HG02981 (cell line): ENCODE data around the gene ATF3.

Source experiments
- ATAC-seq: cut with Tn5 transposase; IDR thresholded peaks from one replicate; pipeline ENCODE4 v1.9.1; 2021; ENCODE audit warnings: mild to moderate bottlenecking, moderate library complexity; ENCODE audit not compliant: unreplicated experiment

The ATF3 gene

DNA sequence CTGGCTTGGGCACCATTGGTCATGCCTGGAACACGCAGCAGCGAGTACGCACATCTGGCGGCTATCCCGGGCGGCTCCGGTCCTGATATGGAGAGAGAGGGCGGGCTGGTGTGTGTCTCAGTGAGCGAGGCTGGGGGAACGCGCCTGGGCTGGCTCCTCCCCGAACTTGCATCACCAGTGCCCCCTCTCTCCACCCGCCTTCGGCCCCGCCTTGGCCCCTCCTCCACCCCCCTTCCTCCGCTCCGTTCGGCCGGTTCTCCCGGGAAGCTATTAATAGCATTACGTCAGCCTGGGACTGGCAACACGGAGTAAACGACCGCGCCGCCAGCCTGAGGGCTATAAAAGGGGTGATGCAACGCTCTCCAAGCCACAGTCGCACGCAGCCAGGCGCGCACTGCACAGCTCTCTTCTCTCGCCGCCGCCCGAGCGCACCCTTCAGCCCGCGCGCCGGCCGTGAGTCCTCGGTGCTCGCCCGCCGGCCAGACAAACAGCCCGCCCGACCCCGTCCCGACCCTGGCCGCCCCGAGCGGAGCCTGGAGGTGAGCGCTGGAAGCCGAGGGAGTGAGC, at the start of gene ATF3:
Gene ATF3 (plus strand): TSS at position 370 of the 567 bp plus-strand sequence. CDS start 6,261 bp downstream, outside the sequence.
- ATAC-seq = peak; percentile 66

GRCh38 chr1:212559929-212560328, 48.6 kb upstream of the ATF3 start:
- ATAC-seq = no peak

DNA sequence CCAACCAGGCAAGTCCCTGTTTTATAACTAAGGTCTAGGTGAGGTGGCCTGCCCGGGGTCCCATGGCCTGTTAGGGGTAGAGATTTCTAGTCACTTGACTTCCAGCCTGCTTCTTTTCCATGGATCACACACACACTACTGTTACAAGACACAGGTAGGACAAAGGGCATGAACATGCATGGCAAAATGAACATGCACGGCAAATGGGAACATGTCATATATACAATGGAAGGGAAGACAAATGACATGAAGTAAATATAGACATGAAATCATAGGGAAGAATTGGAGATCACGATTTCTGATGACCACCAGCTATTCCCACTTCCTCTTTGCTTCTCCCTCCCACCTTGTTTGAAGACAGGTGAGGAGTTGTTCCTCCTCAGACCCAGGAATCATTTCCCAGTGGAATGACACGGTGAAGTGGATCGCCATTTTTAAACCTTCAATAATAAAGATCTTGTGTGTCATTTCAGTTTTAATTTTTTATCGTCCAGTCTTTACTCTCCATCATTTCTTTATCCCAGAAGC, 47.6 kb upstream of the ATF3 start:
- ATAC-seq = no peak

DNA sequence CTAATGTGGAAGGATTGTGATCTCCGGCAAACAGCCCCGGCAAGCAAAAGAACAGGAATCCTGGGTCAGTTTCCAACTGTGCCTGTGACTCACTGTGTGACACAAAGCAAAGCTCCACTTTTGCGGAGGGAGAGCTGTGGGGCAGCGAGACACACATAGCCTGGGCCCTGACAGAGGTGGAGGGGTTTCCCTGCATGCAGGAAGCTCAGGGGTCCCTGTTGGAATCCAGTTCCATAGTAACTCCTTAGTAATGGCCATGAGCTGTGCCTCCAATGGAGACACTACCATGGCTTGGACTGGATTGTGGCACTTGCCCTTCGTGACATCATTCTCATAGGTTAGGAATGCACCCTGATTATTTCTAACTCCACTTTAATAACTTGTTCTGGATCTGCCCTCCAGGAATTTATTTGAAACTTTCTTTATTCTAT, 47.0 kb upstream of the ATF3 start:
- ATAC-seq = no peak

DNA sequence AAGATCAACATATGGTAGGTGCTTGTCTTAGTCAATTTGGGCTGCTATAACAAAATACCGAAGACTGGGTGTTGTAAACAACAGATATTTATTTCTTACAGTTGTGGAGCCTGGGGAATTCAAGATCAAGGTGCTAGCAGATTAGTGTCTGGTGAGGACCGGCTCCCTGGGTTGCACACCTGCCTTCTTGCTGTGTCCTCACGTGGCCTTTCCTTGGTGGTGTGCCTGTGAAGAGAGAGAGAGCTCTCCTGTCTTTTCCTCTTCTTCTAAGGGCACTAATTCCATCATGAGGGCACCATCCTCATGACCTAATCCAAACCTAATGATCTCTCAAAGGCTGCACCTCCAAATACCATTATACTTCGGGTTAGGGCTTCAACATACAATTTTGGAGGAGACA, 45.8 kb upstream of the ATF3 start:
- no peak for ATAC-seq

- no peak for ATAC-seq
These were observed 43.5 kb upstream of the ATF3 start for GRCh38 chr1:212565079-212565478.

GRCh38 chr1:212565571-212566305, 42.8 kb upstream of the ATF3 start:
- no peak for ATAC-seq

DNA sequence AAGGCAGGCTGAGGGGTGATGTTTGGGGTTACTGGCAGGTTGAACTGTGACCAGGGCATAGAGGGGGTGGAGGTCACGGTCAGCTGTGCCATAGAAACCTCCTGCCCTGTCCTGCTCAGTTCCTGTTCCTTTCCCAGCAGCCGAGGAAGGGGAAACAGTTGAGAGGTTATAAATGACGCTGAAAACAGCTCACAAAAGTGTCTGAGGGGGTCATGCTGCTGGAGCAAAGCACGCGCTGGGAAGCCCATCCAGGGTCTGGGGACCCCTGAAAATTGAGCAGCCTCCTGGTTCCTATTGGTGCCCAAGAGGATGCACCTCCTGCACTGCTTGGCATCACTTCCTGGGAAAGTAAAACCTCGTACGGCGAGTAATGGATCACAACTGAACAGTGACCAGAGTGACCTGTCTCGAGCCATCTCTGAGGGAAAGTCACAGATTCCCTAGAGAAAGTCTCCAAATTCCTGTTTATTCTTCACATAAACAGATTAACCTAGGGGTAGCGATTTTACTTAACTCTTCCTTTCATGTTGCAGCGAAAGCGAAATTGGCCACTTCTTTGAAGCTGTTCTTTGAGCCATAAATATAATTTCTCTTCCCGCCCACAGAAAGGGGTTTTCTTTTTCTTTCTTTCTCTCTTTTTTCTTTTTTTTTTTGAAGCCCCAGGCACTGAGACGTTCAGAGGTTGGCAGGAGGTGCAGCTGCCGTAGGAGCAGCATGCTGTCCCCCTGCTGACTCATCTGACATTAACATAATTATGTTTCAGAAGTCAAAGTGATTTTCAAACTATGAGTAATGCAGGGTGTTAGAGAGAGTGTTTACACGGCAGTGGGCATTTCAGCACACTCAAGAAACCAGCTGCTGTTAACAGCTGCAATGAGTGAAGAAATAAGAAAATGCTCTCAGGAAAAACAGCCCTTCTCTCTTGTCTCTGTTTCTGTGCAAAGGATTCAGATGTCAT, 41.8 kb upstream of the ATF3 start:
- ATAC-seq = peak; percentile 98

GRCh38 chr1:212567638-212568037, 40.9 kb upstream of the ATF3 start:
- ATAC-seq = no peak

DNA sequence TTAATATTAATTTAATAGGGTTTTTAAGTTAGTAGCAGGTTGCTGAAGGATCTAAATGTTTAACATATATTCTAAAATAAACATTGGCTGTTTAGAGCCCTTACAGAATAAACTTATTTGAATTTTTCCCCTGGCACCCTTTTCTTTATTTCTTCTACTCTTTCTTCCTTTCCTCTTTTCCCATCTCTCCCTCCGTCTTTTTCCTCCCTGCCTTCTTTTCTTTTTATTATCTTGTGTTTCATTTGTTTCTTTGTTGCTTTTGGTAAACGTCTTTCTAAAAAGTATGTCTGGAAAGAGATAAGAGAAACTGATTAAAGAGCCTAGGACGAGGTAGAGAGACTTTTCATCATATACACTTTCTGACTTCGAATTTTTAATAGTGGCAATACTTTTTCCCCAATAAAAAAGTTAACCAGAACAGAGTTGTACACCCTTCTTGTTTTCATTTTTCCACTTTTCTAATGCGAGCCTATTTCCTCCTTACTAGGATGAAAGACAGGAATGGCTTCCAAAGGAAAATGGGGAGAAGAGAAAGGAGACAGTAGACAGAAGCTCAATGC, 39.5 kb upstream of the ATF3 start:
- no peak for ATAC-seq

DNA sequence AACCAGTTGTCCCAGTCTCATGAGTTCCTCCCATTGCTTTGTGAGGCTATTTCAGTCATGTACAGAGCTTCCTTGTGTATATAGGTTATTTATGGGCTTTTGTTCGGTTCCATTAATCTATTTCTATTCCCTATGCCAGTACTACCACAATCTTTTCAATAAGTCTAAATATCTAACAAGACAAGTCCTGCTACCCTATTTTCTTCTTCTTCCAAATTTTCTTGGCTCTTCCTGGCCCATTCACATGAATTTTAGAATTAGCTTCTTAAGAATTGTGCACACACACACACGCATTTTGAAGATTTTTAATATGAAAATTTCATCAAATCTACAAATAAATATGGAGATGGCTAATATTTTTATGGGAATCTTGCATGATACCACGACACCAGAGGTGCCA, 33.8 kb upstream of the ATF3 start:
- no peak for ATAC-seq

GRCh38 chr1:212575333-212575732, 33.2 kb upstream of the ATF3 start:
- ATAC-seq = no peak

DNA sequence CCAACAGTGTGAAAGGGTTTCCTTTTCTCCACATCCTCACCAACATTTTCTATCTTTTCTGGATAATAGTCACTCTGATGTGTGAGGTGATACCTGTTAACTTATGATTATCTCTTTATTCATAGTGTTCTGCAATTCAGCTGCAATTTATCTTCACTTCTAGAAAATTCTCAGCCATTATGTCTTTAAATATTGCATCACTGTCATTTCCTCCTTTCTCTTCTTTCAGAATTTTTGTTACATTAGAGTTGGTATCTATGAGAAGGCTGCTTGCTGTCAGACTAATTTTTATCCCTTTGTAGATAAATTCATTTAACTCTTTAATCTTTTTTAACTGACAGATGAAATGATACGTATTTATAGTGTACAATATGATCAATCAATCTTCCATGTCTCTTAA, 30.5 kb upstream of the ATF3 start:
- no peak for ATAC-seq

- no peak for ATAC-seq
These were observed 27.5 kb upstream of the ATF3 start for GRCh38 chr1:212581034-212581433.

GRCh38 chr1:212582291-212582690, 26.3 kb upstream of the ATF3 start:
- ATAC-seq = no peak

- no peak for ATAC-seq
These were observed 25.5 kb upstream of the ATF3 start for GRCh38 chr1:212582808-212583615.

DNA sequence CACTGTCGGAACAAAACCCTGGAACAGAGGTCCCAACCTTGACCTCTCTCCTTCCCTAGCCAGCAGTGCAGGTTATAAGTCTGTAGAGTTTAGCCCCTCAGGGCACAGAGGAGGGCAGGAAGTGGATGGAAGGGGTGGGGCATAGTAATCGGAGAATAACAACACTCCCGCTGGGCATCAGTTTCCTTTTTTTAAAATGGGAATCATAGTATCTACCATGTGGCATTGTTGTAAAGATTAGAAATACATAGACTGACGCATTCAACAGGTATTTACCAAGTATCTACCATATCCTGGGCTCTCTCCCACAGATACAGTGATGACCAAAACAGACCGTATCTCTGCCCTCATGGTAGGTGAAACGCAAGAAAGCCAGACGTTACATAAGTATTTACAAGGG, 24.9 kb upstream of the ATF3 start:
- ATAC-seq = no peak

- ATAC-seq = no peak
These were observed 24.3 kb upstream of the ATF3 start for GRCh38 chr1:212584092-212584886.

GRCh38 chr1:212585210-212585609, 23.4 kb upstream of the ATF3 start:
- no peak for ATAC-seq
